Renal cortex interstitium (tissue), 11 donors: ENCODE measurements around the gene DRC7. TPM values are rescaled to one million over a fixed set of nuclear protein-coding genes. Genes with fewer than 3 reads are reported as not detected.
"Not testable (repeated sequence)": the region's sequence is repeated elsewhere in the genome, so short reads cannot be mapped to it uniquely, and the experiment has no call there.

ENCODE experiments used
- DNase-seq, 11 donors: peaks; one replicate each; pipeline ENCODE4 v3.0.0-alpha.2; 2013; ENCODE audit warnings: low read depth in 9 of 11, low spot score in 4 of 11; ENCODE audit errors: extremely low read depth in 1 of 11
- polyA plus RNA-seq, 3 donors: library from polyadenylated mRNA; unstranded; fragments of 120-200 nt; gene quantifications; one replicate each; pipeline ENCODE4 v1.2.1, GENCODE V29; 2013; ENCODE audit not compliant: insufficient read length in 3 of 3

DRC7 gene
- polyA plus RNA-seq, 3 donors, result 2.4 to 4.8 (median 3.8) TPM

- DNase-seq, result no peak
These were observed 48.9 kb downstream of the DRC7 start for GRCh38 chr16:57743458-57743857.

DNA sequence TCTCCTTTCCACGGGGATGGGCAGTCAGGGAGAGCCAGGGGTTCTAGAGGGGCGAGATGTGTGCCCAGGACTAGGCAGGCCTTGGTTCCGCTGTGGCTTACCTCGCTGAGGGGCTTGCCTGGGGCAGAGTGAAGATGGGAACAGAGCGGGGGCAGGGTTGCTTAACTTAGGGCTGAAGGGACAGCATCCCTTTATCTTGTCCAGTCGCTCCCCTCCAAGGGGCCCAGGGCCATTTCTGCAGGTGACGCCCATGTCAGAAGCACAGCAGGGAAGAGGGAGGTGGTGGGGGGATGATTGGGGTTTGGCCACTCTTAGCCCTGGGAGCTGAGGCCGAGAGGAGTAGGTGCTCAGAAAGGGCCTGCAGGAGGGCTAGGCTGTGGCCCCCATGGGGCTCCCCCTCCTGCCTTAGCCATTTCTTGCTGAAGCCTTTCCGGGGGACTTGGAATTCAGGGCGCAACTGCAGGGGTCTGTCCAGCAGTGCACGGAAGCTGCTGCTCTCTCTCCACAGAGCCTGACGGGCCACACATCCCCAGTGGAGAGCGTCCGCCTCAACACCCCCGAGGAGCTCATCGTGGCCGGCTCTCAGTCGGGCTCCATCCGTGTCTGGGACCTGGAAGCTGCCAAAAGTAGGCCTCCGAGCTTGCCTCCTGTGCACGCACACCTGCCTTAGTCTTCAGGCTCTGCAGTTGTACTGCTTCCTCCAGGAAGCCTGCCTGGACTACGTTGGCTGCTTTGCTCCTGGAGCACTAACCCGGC lies 49.5 kb downstream of the DRC7 start:
- DNase-seq, result no peak

DNA sequence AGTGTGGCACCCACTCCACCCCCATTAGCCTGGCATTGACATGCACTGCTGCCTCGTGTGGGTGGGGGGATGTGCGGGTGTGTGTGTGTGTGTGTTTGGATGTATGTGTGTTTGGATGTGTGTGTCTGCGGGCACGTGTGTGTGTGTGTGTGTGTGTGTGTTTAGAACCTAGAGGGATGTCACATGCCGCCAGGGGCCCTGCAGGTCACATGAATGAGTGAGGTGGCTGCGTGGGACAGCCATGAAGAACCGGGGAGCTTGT lies 50.0 kb downstream of the DRC7 start:
- DNase-seq, result no peak

DNA sequence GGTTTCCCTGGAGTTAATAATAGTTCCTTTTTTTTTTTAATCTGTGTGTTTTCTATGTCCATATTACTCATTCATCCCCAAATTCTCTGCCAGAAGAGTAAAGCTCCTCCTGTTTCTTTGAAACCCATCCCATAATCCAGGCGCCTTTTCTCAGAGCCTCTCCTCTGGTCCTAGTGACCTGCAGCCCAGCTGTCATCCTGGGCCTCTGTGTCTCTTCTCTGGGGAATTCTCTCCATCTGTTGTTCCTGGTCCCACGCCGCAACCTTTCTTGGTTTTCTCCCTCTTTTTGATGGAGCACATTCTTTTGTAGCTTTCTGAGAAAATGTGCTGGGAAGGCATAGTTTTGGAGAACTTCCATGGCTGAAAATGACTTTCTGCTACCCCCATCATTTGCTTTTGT lies 51.2 kb downstream of the DRC7 start:
- no peak for DNase-seq

DNA sequence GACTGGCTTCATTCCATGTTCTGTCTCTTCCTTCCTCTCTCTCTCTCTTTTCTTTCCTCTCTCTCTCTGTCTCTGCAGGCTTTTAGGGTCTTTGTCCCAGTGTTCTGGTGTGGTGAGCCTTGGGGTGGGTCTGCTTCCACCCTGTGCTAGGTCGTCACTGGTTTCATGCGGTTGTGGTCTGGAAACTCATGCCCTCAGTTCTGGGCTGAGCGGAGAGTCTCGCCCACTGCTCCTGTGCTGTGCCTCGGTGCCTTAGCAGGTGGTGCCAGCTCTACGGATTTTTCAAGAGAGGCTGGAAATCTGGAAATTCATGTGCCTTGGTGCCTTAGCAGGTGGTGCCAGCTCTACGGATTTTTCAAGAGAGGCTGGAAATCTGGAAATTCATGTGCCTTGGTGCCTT lies 51.7 kb downstream of the DRC7 start:
- not testable (repeated sequence) for DNase-seq

GRCh38 chr16:57747091-57747490 lies 52.5 kb downstream of the DRC7 start:
- DNase-seq, result no peak

GRCh38 chr16:57747496-57747895 lies 52.9 kb downstream of the DRC7 start:
- no peak for DNase-seq

DNA sequence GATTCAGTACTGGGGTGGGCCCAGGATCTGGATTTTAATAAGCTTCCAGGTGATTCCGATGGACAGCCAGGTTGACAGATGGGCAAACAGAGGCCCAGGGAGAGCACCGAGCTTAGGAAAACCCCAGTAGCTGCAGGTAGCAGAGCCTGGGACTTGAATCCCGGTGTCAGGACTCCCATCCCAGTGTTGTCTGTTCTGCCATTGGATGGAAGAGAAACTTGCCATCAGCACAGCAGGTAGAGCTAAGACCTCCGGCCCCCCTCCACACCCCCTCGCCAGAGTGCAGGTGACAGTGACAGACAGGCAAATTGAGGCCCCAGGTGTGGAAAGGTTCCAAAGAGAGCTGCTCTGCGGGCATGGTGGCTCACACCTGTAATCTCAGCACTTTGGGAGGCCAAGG lies 53.4 kb downstream of the DRC7 start:
- no peak for DNase-seq

GRCh38 chr16:57748596-57748995 lies 54.0 kb downstream of the DRC7 start:
- DNase-seq, result no peak

DNA sequence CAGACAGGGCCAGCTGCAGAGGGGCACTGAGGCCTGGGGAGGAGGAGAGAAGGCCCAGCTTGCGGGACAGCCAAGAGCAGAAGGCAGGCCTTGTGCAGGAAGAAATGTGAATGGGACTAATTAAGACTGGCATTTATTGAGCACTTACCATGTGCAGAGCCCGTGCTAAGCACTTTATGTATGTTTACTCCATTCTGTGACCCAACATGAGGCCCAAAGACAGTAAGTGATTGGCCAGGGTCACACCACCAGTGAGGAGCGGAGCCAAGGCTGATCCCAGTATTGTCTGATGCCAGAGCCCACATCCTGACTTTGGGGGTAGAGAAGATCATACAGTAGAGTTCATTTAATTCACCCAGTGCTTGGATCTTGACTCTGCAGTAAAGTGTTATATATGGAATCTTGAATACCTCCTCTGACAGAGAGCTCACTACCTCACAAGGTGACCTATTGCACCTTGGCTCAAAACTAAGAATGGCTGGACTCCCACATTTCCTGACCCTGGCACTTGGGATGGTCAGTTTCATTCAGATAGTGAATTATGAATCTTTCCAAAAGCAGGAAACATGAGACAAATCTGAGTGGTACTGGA lies 54.6 kb downstream of the DRC7 start:
- DNase-seq, result no peak

DNA sequence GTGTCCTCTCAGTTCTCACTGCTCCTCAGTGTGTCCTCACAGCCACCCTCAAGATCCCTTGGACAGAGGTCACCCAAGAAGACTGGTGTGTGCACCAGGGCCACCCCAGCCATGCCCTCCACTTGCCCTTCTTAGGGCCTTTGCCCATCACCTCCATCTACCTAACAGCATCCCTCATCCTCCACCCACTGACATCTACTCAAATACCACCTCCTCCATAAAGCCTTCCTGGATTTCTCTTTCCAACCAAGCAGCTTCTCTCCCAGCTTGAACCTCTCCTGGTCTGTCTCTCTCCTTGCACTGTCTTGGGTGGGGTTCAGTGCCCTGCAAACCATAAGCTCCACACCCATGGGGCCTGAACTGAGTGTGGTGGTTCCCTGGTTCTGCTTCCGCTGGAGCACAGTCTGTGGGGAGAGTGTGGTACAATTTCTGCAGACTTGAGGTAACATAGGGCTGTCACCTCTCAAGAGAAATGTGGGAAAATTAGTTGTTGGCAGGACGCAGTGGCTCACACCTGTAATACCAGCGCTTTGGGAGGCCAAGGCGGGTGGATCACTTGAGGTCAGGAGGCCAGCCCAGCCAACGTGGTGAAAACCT lies 55.3 kb downstream of the DRC7 start:
- no peak for DNase-seq

GRCh38 chr16:57750796-57751538 lies 56.4 kb downstream of the DRC7 start:
- DNase-seq, result no peak

DNA sequence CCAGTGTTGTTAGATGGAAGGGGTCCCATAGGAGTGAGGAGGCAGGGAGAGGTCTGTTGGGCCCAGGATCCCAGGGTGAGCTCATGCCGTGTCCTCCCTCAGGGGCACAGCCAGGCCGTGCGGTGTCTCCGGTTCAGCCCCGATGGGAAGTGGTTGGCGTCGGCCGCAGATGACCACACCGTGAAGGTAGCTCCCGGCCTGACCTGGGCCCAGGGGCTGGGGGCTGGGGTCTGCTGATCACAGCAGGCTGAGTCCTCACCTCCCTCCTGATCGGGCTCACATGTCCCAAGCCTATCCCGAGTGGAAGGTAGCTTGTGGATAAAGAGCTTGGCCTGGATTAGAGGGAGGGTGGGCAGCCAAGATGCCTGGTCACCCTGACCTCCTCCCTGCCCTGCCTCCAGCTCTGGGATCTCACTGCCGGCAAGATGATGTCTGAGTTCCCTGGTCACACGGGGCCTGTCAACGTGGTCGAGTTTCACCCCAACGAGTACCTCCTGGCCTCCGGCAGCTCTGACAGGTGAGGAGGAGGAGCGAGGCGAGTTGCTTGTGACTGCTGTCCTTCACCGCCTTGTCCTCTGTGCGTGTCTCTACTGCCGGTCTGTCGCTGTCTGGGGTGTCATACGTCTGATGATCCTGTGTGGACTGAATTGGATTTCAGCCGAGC lies 57.1 kb downstream of the DRC7 start:
- DNase-seq, result no peak

GRCh38 chr16:57752203-57752580 lies 57.6 kb downstream of the DRC7 start:
- no peak for DNase-seq

DNA sequence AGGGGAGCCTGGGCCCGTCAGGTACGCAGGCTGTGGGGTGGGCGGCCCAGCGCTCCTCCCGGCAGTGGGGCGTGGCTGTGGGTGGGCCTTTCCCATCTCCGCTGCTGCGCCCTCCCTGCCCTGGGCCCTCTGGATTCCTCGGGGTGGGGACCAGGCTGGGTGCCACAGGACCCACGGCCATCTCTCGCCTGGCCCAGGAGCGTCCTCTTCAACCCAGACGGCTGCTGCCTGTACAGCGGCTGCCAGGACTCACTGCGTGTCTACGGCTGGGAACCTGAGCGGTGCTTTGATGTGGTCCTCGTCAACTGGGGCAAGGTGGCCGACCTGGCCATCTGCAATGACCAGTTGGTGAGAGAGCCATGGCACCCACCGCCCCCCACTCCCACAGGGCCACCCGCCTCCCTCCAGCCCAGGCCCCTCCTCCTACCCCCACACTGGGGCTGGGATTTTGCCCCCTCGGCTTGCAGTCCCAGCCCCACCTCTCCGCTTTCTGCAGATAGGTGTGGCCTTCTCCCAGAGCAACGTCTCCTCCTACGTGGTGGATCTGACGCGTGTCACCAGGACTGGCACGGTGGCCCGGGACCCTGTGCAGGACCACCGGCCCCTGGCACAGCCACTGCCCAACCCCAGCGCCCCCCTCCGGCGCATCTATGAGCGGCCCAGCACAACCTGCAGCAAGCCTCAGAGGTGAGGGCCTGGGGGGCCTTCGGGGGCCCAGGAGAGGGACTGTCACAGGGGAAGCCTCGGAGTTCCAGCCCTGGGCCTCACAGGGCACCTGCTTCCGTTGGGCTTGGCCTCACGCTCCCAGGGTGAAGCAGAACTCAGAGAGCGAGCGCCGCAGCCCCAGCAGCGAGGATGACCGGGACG lies 58.2 kb downstream of the DRC7 start:
- no peak for DNase-seq

DNA sequence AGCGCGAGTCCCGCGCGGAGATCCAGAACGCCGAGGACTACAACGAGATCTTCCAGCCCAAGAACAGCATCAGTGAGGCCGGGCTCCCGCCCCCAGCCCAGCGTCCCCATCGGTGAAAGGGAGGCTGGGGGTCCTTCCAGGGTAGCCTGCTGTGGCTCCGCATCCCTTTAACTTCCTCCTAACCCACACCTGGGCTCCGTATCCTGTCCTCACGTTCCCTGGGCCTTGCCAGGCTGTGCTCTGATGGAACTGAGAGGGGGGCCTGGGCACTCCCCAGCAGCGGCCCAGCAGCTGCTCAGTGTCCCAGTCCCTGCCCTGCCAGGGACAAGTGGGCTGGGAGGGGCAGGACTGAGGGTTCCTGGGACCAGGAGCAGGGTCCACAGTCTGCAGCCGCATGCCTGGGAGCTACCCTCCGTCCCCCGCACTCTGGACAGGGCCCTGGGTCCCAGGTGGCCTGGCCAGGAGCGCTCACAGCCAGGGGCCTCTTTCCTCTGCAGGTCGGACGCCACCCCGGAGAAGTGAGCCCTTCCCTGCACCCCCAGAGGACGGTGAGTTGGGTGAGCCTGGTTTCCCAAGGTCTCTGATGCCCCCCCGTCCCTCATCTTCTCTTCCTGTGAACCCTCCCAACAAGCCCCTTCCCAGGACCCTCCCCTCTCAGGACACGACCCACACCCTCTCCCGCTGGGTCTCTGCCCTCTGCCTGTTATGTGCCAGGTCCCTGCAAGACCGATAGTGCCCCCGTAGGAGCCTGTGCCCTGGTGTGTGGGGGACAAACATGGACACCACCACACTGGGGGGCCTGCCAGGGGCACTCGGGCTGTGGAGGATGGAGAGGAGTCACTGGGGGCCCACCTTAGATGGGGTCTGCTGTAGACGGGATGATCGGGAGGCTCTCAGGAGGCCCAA lies 59.1 kb downstream of the DRC7 start:
- no peak for DNase-seq

- no peak for DNase-seq
These were observed 59.9 kb downstream of the DRC7 start for GRCh38 chr16:57754354-57755060.
